Fibroblast of skin of left quadriceps (primary cell): Measurements from ENCODE around the gene C22orf15.

ENCODE experiments used
- DNase-seq, 2 experiments: peaks; one replicate each; pipeline ENCODE4 v3.0.0-alpha.2; 2013; ENCODE audit warnings: low read depth in 2 of 2

Gene C22orf15

DNA sequence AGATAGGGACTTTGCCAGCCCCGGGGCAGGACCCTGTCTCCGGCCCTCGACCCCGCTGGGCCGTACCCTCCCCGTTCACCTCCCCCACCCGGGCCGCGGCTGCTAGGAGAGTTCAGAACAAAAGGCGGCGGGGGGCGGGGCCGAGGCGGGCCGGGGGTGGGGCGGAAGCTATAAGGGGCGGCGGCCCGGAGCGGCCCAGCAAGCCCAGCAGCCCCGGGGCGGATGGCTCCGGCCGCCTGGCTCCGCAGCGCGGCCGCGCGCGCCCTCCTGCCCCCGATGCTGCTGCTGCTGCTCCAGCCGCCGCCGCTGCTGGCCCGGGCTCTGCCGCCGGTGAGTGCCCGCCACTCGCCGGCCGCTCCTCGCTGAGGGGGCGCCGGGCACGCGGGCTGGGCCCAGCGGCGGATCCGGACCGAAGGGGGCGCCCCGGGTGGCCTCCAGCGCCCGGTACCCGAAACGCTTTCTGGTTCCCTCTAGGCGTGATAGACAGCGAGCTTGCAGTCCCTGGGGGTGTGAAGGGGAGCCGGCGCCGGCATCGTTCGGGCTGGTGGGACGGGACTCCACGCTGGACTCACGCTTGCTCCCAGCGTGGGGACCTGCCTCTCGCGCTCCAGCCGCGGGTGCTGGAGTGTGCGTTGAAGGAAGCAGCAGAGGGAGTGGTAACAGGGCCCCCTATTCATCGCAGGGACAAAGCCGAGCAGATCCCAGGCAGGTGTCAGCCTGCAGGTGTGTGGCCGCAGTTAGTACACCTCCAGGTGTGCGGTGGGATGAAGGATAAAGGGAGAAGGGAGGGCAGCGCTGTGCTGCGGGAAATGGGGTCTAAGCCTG lies 10.1 kb downstream of the C22orf15 start, which contains the start of gene MMP11:
MMP11 (plus strand) TSS at position 201 of the 825 bp plus-strand sequence; CDS start at position 223, 22 bp downstream.
- no peak for DNase-seq

DNA sequence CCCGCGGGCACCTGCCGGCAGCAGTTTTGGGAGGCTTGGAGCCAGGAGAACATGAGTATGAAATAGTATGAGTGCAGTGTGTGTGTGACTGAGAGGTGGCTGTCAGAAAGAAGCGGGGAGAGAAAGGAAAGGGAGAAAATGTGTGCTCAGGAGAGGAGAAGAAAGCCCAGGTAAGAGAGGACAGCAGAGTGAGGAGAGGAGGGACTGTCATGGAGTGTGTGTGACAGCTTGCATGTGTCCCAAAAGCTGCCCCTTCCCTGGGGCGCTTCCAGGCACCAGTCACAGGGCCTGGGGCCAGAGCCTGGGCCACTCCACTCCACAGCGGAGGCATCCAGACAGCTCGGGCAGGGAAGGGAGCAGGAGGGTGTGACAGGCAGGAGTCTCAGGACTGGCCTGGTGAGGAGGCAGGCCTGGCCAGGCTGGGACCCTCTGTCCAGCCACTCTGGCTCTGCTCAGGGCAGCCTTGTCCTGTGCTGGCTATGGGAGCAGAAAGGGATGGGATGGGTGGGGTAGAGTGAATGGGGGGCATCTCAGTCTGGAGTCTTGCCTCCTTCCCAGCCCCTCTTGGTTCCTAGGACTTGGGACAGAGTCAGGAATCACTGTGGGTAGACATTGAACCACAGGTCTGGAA lies 10.8 kb downstream of the C22orf15 start:
- DNase-seq = no peak

DNA sequence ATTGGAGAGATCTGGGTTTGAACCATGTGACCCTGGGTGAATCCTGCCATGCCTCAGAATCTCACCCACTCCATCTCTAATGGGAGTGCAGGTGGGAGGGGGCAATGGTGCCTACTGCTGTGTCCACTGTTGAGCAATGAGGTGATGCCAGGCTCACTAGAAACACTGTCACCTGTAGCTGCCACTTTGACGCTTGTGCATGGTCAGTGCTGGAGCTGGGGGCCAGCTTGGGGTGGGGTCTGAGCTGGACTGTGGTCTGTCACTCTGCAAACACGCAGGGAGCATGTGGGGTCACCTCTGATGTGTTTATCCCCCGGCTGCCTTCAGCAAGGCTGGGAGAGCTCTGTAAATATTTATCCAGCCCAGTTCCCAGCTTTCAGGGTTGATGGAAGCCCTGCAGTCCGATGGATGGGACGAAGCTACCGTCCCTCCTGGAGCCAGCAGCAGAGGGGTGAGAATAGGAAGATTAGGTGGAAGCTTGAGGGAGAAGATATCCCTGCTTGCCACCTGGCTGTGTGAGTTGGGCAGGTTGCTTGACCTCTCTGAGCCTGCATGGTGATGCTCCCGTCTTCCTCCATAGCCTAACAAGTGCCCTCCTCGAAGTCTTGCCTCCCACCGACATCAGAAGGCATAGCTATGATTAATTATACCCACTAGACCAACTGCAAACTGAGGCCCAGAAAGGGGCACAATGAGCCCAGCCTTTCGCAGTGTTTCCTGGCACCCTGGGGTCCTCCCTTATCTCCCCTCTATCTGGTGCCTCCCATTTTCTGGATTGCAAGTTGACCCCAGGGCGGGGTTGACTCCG lies 11.5 kb downstream of the C22orf15 start:
- DNase-seq = no peak

DNA sequence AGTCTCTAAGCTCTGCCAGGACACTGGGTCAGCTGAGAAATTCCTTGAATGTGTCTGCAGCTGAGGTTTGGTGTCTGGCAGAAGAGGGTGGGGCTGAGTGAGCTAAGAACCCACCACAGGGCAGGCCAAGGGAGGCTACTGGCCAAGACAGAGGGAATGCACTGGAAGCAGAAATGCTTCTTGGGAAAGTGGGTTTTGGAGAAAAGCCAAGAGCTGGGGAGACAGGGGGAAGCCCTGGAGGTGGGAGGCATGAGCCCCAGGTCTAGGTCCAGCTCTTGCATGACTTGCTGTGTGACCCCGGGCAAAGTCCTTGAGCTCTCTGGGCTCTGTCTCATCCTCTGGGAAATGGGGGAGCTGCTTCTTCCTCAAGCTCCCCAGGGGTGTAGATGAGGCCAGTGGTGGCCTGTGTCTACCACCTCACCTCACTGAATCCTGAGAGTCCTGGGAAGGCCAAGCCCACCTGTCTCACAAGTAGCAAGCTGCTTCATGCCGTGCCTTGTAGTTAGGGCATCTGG lies 12.2 kb downstream of the C22orf15 start:
- no peak for DNase-seq

- no peak for DNase-seq
Observed at GRCh38 chr22:23775779-23776375, 13.1 kb downstream of the C22orf15 start.

DNA sequence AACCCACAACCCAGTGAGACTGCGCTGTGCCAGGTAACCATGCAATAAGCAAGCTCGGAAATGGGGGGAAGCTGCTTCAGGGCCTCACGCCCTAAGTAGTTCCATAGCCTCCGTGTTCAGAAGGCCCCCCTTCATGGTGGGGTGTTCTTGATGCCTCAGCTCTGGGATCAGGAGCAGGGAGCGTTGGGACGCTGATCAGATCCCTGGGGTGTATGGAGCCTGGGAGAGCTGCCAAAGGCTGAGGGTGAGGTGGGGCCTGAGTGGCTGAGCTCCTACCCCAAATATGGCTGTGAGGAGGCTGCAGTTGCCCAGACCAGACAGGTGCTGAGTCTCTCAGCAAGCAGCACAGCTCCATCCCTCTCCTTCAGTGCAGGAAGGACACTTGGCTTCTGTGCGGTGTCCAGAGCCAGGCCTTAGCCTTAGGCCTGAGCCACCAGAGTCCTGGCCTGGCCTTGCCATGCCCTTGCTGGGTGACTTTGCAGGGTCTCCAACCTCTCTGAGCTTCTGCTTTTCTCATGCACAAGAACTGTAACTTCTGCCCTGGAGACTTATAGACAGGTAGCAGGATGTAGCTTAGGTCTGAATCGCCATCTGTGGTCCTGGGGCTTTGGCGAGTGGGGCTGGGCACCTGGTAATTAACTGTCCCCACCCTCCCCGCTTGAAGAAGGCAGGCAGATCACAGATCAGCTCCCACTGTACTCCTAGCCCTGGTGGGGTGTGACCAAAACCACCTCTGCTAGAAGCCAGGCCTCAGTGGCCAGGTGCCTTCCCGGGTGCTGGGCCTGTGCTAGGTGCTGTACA lies 15.2 kb downstream of the C22orf15 start:
- DNase-seq = no peak

- DNase-seq = no peak
Observed at GRCh38 chr22:23778577-23778900, 15.7 kb downstream of the C22orf15 start.

DNA sequence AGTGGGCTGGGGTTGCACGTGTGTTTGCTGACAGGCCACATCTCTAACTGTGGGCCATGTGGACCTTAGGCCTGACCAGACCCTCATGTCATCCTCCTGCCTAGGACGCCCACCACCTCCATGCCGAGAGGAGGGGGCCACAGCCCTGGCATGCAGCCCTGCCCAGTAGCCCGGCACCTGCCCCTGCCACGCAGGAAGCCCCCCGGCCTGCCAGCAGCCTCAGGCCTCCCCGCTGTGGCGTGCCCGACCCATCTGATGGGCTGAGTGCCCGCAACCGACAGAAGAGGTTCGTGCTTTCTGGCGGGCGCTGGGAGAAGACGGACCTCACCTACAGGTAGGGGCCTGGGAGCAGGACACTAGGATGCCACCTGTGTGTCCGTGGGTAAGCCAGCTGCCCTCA lies 16.3 kb downstream of the C22orf15 start:
- DNase-seq = no peak

DNA sequence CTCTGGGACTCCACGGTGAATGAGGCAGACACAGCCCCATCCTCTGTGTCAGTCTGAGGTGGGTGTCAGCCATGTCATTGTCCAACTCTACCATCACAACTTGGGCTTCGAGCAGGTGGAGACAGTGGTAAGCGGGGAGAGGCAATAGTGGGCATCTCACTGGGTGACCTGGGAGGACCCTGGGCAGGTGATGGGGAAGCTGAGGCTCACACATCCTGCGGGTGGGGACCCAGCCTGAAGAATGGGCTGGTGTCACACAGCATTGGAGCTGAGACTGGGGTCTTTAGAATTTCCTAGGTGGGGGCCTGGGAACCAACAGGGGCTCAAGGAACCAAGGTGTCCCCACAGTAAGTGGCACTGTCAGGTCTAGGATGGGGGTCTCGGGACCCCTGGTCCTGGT lies 16.9 kb downstream of the C22orf15 start:
- DNase-seq = no peak

DNA sequence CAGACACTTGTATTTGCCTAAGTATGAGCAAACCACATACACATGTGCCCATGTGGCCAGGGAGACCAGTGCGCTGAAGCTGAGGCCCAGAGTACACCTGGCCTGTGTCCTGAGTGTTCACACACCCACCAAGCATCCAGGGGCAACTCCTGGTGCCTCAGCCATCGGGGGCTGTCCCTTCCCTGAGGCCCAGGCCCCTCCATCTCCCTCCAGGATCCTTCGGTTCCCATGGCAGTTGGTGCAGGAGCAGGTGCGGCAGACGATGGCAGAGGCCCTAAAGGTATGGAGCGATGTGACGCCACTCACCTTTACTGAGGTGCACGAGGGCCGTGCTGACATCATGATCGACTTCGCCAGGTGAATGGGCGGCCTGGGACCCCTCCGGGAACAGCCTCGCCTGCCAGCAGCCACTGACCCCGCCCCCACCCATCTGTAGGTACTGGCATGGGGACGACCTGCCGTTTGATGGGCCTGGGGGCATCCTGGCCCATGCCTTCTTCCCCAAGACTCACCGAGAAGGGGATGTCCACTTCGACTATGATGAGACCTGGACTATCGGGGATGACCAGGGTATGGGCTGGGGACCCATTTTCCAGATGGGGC lies 17.5 kb downstream of the C22orf15 start:
- DNase-seq = no peak

DNA sequence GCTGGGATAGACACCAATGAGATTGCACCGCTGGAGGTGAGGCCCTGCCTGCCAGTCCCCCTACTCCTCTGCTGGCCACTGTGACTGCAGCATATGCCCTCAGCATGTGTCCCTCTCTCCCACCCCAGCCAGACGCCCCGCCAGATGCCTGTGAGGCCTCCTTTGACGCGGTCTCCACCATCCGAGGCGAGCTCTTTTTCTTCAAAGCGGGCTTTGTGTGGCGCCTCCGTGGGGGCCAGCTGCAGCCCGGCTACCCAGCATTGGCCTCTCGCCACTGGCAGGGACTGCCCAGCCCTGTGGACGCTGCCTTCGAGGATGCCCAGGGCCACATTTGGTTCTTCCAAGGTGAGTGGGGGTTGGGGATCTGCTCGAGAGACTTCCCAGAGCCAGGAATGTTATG lies 18.3 kb downstream of the C22orf15 start:
- no peak for DNase-seq

DNA sequence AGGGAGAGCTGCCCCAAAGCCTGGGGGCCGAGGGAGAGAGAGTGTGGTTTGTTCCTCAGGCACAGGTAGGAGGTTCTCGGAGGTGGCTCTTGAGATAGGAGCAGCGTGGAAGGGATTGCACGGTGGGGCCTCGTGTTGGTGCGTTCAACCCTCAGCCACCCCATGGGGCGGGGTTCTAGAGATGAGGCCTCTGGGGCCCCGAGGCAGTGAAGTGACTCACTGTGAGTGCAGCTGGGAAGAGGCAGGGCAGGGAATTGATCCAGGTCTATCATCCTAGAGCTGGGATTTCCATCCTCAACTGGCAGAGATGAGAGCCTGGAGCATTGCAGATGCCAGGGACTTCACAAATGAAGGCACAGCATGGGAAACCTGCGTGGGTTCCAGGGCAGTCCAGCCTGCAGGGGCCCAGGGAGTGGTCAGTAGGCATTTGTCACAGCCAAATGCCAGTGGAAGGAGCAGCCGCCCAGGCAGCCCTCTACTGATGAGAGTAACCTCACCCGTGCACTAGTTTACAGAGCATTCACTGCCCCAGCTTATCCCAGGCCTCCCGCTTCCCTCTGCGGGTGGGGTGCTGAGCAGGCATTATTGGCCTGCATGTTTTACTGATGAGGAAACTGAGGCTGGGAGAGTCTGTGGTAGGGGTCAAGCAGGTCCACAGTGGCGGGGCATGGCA lies 18.9 kb downstream of the C22orf15 start:
- no peak for DNase-seq

GRCh38 chr22:23782252-23782651 lies 19.5 kb downstream of the C22orf15 start:
- DNase-seq = no peak

DNA sequence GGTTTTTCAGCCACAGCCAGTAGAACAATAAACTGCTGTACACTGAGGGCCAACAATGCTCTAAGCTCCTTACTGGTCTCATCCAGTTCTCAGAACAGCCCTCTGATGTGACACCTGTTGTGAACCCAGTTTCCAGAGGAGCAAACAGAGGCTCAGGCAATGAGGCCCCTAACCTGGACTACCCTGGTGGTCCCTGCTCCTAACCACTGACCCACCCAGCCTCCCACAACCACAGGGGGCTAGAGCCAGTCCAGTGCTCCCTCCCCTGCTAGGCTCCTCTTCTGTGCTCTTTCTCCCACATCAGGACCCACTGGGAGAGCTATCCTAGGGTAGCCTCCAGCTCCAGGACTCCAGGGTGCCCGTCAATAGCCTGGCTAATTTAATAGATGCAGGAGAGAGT lies 19.9 kb downstream of the C22orf15 start:
- no peak for DNase-seq

GRCh38 chr22:23783265-23784150 lies 20.7 kb downstream of the C22orf15 start:
- DNase-seq = no peak

- DNase-seq = no peak
Observed at GRCh38 chr22:23784215-23784732, 21.5 kb downstream of the C22orf15 start.

DNA sequence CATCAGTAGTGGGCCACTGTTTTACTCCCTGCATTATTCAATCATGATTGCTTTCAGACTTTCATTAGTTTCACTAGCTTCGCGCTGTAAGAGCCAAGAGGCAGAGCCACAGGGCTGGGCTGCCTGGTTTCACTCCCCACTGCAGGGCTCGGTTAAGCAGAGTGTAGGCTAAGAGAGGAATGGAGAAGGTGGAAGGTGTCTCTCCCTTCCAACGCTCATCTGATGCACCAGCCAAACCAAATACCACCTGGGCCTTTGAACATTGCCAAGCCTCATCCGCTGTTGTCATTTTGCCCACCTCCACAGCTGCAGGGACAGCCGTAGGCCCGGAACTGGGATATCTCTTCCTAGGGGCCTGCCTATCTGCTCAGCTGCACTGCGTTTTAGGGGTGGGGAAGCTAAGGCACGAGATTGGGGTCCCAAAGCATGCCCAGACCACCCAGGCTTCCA lies 23.5 kb downstream of the C22orf15 start:
- DNase-seq = no peak

- DNase-seq = peak; percentile 74 to 76
Observed at GRCh38 chr22:23786752-23787599, 24.2 kb downstream of the C22orf15 start, which contains the start of gene SMARCB1. SMARCB1 (plus strand) TSS chr22:23786966; CDS start chr22:23787170, 204 bp downstream.
